ENCODE results near the gene ICA1L.
A peak's percentile ranks its signal among the peaks of the same experiment; 100 is the strongest.

Gene ICA1L

DNA sequence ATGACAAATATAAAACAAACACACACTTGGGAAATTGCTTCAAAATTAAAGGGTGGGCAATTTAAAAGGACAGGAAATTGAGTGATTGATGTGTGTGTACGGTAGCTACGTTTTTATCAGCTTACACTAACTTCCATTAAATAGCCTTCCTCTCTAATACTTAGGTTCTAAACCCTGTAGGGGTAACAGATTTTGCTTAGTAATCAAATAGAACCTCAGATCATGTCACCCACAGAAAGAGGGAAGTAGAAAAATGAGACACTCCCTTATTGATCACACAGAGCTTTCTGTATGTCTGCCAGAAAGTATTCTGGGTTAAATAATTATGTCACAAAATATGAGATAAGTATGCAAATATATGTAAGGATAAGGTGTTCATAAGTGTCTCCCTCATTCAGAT, 93.3 kb downstream of the ICA1L start:
- peaks cover 15% of the 10 kb centered on the region; the same call in 1 of the 2 replicates for H3K36me3 ChIP-seq (ENCODE audit: control insufficient read depth, insufficient read depth, low read length)

DNA sequence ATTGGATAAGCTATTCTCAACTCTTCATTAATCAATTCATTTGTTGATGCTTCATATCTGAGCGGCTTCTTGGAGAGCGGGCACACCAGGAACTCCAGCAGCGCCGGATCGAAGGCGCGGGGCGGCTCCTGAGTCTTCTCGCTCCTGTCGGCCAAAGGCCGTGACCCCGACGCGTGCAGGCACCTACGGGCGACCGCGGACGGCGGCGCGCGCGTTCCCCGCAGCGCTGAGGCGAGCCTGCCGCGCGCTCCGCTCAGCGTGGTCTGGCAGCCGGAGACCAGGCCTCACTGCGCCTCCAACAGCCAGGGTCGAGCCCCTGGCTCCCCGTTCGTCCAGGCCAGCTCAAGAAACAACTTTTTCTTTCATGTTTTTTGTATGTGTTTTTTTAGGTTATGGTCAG, 97.5 kb downstream of the ICA1L start:
- H3K27me3 ChIP-seq (ENCODE audit: control insufficient read depth, insufficient read depth, low read length) = no peaks in the 10 kb centered on the region
- H3K4me3 ChIP-seq (ENCODE audit: low read depth, low read length) = no peak overlapping the region
- peaks cover 1% of the 10 kb centered on the region; the same call in 1 of the 2 replicates for H3K4me1 ChIP-seq (ENCODE audit: control insufficient read depth, insufficient read depth, low read length)
- no peak overlapping the region for H3K9ac ChIP-seq (ENCODE audit: low read length)
- peaks cover 15% of the 10 kb centered on the region; the same call in 1 of the 2 replicates for H3K36me3 ChIP-seq (ENCODE audit: control insufficient read depth, insufficient read depth, low read length)
- no peaks in the 10 kb centered on the region for H3K9me3 ChIP-seq (ENCODE audit: control insufficient read depth, insufficient read depth, low read depth, low read length)
- 0 out of 2 replicates have a peak overlapping the region, but pooled peaks have one; percentile 15 for H3K27ac ChIP-seq (ENCODE audit: low read depth, low read length)

More for the DNA sequence above, 93.3 kb downstream of the ICA1L start:
- Histone ChIP-seq H3K27ac (ENCODE audit: low read depth, low read length) (no peak overlapping the region), H3K4me3 (ENCODE audit: low read depth, low read length) (no peak overlapping the region), H3K9me3 (ENCODE audit: control insufficient read depth, insufficient read depth, low read depth, low read length) (no peaks in the 10 kb centered on the region), H3K9ac (ENCODE audit: low read length) (no peak overlapping the region), H3K27me3 (ENCODE audit: control insufficient read depth, insufficient read depth, low read length) (no peaks in the 10 kb centered on the region), H3K4me1 (ENCODE audit: control insufficient read depth, insufficient read depth, low read length) (no peaks in the 10 kb centered on the region)

DNA sequence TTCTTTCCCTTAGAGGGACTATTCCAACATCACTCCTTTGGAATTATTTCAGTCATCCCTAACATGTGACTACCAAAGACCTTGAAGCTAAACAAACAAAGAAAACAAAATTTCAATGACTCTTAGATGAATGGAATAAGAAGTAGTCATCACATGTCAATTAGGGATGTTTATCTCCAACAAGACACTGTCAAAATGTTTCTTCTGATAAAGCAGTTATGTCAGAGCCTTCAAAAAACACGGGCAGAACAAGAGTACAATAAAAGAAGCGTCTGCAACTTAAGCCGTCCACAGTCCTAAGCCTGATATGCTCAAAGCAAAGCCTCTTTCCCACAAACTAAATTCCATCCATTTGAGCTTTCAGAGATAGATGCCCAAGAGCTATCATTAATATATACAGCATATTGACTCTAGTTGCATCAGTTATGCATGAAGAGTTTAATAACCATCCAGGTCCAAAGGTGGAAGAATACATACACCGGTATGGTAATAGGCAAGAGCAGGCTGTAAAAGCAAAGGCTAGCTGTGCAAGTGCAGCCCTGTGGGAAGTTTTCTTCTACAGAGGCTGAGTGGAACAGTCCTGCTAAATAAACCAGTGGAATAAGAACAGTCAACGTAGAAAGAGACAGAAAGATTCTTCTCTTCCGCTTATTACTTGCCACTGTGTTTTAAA, 98.1 kb downstream of the ICA1L start:
- H3K36me3 ChIP-seq (ENCODE audit: control insufficient read depth, insufficient read depth, low read length) = peaks cover 14% of the 10 kb centered on the region; the same call in 1 of the 2 replicates
- no peak overlapping the region for H3K9ac ChIP-seq (ENCODE audit: low read length)
- H3K27me3 ChIP-seq (ENCODE audit: control insufficient read depth, insufficient read depth, low read length) = no peaks in the 10 kb centered on the region
- no peak overlapping the region for H3K4me3 ChIP-seq (ENCODE audit: low read depth, low read length)
- H3K4me1 ChIP-seq (ENCODE audit: control insufficient read depth, insufficient read depth, low read length) = peaks cover 3% of the 10 kb centered on the region; the same call in 1 of the 2 replicates
- no peaks in the 10 kb centered on the region for H3K9me3 ChIP-seq (ENCODE audit: control insufficient read depth, insufficient read depth, low read depth, low read length)
- H3K27ac ChIP-seq (ENCODE audit: low read depth, low read length) = no peak overlapping the region

DNA sequence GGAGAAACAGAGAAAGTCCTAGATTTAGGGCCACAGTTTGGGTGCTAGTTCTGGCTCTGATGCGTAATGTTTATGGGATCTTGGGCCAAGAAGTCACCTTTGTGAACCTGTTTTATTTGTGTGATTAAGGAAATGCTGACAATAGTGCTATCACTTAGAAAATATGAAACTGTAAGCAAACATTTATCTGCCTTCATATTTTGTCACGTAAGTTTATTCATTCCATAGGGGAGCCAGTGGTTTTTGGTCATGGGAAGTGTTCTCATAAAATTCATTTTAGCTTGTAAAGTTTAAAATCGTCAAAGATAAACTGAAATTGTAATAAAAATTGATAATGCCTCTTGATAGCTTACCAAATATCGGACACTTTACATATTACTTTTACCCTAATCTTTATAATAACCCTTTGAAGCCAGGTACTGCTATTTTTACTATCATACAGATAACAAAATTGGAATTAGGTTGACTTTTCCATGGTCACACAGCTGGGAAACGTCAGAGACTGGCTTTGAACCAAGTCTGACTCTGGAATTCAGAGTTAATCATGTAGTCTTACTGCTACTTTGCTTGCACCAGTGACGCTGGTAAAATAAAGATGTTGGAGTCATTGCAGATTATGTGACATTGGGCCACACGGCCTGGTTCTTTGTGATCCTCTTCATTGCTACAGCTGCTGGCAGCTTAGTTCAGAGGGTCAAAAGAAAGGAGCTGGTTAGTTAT, 99.7 kb downstream of the ICA1L start:
- Histone ChIP-seq H3K27ac (ENCODE audit: low read depth, low read length) (no peak overlapping the region), H3K4me3 (ENCODE audit: low read depth, low read length) (no peak overlapping the region), H3K9ac (ENCODE audit: low read length) (no peak overlapping the region), H3K4me1 (ENCODE audit: control insufficient read depth, insufficient read depth, low read length) (peaks cover 3% of the 10 kb centered on the region; the same call in 1 of the 2 replicates), H3K9me3 (ENCODE audit: control insufficient read depth, insufficient read depth, low read depth, low read length) (no peaks in the 10 kb centered on the region), H3K36me3 (ENCODE audit: control insufficient read depth, insufficient read depth, low read length) (peaks cover 9% of the 10 kb centered on the region; the same call in 1 of the 2 replicates), H3K27me3 (ENCODE audit: control insufficient read depth, insufficient read depth, low read length) (no peaks in the 10 kb centered on the region)

DNA sequence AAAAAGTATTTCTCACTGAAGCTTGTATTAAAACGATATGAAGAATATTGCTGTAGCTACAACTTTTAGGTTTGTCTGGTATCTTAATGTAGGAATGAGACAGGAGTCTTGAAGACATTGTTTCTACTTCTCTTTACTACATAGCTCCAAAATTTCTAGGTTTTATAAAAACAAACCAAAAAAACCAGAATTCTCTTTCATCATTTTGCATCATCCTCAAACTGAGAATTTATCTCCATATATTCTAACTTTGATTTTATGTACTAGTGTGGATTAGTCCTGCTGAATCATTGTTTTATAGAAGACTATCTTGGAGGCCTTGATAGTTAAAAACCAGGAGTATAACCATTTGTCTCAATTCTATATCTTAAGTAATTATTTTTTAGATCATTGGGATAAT, 100.2 kb downstream of the ICA1L start:
- H3K9ac ChIP-seq (ENCODE audit: low read length) = no peak overlapping the region
- no peak overlapping the region for H3K4me3 ChIP-seq (ENCODE audit: low read depth, low read length)
- H3K9me3 ChIP-seq (ENCODE audit: control insufficient read depth, insufficient read depth, low read depth, low read length) = no peaks in the 10 kb centered on the region
- H3K27me3 ChIP-seq (ENCODE audit: control insufficient read depth, insufficient read depth, low read length) = no peaks in the 10 kb centered on the region
- peaks cover 3% of the 10 kb centered on the region; the same call in 1 of the 2 replicates for H3K4me1 ChIP-seq (ENCODE audit: control insufficient read depth, insufficient read depth, low read length)
- H3K36me3 ChIP-seq (ENCODE audit: control insufficient read depth, insufficient read depth, low read length) = peaks cover 9% of the 10 kb centered on the region; the same call in 1 of the 2 replicates
- H3K27ac ChIP-seq (ENCODE audit: low read depth, low read length) = no peak overlapping the region

DNA sequence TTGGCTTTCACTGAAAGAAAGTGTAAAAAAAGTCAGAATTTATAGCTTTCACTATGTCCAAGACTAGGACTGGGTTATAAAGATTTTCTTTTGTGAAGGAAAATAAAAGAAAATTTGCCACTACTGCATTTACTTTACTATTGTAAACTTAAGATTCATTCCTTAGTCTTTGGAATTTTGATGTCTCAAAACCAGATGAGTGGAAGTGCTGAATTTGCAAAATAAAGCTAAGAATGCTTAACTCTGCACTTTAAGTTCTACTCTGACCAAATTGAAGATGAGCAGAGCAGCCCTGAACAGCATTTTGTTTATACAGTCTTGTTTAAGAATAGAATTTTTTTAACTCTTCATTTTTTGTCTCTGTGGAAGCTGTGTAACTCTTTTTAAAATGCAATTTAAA, 102.4 kb downstream of the ICA1L start:
- no peak overlapping the region for H3K9ac ChIP-seq (ENCODE audit: low read length)
- H3K36me3 ChIP-seq (ENCODE audit: control insufficient read depth, insufficient read depth, low read length) = peaks cover 11% of the 10 kb centered on the region
- H3K4me3 ChIP-seq (ENCODE audit: low read depth, low read length) = no peak overlapping the region
- no peaks in the 10 kb centered on the region for H3K27me3 ChIP-seq (ENCODE audit: control insufficient read depth, insufficient read depth, low read length)
- peaks cover 3% of the 10 kb centered on the region; the same call in 1 of the 2 replicates for H3K4me1 ChIP-seq (ENCODE audit: control insufficient read depth, insufficient read depth, low read length)
- no peaks in the 10 kb centered on the region for H3K9me3 ChIP-seq (ENCODE audit: control insufficient read depth, insufficient read depth, low read depth, low read length)
- no peak overlapping the region for H3K27ac ChIP-seq (ENCODE audit: low read depth, low read length)

DNA sequence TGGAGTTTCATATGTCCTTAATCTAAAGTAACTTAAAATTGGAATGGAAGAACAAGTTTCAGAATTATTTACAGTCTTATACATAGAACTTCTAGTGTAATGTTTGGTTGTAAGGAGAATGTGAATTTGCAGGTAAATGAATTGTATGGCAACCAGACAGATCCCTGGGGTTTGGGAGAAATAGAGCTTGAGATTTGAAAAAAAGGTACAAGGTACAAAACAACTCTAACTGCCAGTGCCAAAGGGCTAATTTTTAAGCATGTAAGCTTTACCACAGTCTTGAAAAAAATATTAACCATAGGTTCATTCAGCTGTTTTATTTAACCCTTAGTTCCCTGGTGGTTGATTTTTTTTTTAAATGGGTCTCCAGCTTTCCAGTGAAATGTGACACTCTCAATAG, 103.3 kb downstream of the ICA1L start:
- Histone ChIP-seq H3K27me3 (ENCODE audit: control insufficient read depth, insufficient read depth, low read length) (no peaks in the 10 kb centered on the region), H3K27ac (ENCODE audit: low read depth, low read length) (no peak overlapping the region), H3K9me3 (ENCODE audit: control insufficient read depth, insufficient read depth, low read depth, low read length) (no peaks in the 10 kb centered on the region), H3K9ac (ENCODE audit: low read length) (no peak overlapping the region), H3K4me1 (ENCODE audit: control insufficient read depth, insufficient read depth, low read length) (peaks cover 3% of the 10 kb centered on the region; the same call in 1 of the 2 replicates), H3K36me3 (ENCODE audit: control insufficient read depth, insufficient read depth, low read length) (peaks cover 11% of the 10 kb centered on the region), H3K4me3 (ENCODE audit: low read depth, low read length) (no peak overlapping the region)

DNA sequence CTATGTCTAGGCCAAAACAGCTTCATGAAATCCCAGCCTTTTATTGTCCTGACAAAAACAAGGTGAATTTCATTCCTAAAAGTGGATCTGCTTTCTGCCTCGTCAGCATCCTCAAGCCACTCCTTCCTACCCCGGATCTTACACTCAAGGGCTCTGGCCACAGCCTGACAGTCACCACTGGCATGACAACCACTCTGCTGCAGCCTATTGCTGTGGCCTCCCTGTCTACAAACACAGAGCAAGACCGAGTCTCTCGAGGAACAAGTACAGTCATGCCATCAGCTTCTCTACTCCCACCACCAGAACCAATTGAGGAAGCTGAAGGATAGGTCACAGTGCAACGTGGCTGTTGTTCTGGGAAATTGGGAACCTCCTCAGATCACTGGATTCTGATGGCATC, 106.1 kb downstream of the ICA1L start:
- Histone ChIP-seq H3K27ac (ENCODE audit: low read depth, low read length) (no peak overlapping the region), H3K4me1 (ENCODE audit: control insufficient read depth, insufficient read depth, low read length) (peaks cover 3% of the 10 kb centered on the region; the same call in 1 of the 2 replicates), H3K36me3 (ENCODE audit: control insufficient read depth, insufficient read depth, low read length) (peaks cover 22% of the 10 kb centered on the region), H3K9ac (ENCODE audit: low read length) (no peak overlapping the region), H3K4me3 (ENCODE audit: low read depth, low read length) (no peak overlapping the region), H3K9me3 (ENCODE audit: control insufficient read depth, insufficient read depth, low read depth, low read length) (no peaks in the 10 kb centered on the region), H3K27me3 (ENCODE audit: control insufficient read depth, insufficient read depth, low read length) (no peaks in the 10 kb centered on the region)

DNA sequence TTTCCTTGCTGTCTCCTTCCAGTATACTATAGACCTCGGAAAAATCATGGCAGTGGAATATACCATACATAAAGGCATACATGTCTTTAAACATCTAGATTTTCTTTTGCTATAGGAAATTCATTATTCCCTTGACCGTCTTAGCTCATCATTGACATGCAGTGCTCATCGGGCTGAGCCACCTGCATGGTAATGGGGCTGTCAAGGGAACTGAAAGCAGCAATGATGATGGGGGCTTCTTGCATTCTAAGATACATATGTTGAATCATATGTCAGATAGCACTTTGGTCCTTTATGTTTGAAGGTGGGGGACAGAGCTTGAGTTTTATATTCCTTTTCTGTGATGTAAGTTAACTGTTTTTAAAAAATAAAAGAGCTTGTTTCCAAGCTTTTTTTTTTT, 106.6 kb downstream of the ICA1L start:
- peaks cover 27% of the 10 kb centered on the region for H3K36me3 ChIP-seq (ENCODE audit: control insufficient read depth, insufficient read depth, low read length)
- H3K9ac ChIP-seq (ENCODE audit: low read length) = no peak overlapping the region
- no peak overlapping the region for H3K4me3 ChIP-seq (ENCODE audit: low read depth, low read length)
- no peak overlapping the region for H3K27ac ChIP-seq (ENCODE audit: low read depth, low read length)
- no peaks in the 10 kb centered on the region for H3K27me3 ChIP-seq (ENCODE audit: control insufficient read depth, insufficient read depth, low read length)
- H3K9me3 ChIP-seq (ENCODE audit: control insufficient read depth, insufficient read depth, low read depth, low read length) = no peaks in the 10 kb centered on the region
- H3K4me1 ChIP-seq (ENCODE audit: control insufficient read depth, insufficient read depth, low read length) = peaks cover 3% of the 10 kb centered on the region; the same call in 1 of the 2 replicates

DNA sequence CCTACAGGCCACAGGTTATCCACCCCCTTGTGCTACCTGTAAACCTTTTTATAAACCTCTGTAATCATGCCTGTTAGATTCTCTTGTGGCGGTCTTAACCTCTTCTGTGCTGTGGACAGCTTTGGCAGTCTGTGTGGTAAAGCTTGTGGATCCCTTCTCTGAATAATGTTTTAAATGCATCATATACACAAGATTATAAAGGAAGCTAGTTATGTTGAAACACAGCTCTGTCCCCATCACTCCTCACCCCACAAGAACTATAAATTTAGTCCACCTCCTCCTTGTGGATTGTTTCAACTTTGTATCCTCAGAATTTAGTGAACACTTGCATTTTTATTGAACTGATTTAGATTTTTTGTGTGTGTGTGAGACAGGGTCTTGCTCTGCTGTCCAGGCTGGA, 107.7 kb downstream of the ICA1L start:
- H3K9me3 ChIP-seq (ENCODE audit: control insufficient read depth, insufficient read depth, low read depth, low read length) = no peaks in the 10 kb centered on the region
- H3K27ac ChIP-seq (ENCODE audit: low read depth, low read length) = no peak overlapping the region
- no peaks in the 10 kb centered on the region for H3K27me3 ChIP-seq (ENCODE audit: control insufficient read depth, insufficient read depth, low read length)
- no peak overlapping the region for H3K4me3 ChIP-seq (ENCODE audit: low read depth, low read length)
- H3K36me3 ChIP-seq (ENCODE audit: control insufficient read depth, insufficient read depth, low read length) = peaks cover 35% of the 10 kb centered on the region
- H3K4me1 ChIP-seq (ENCODE audit: control insufficient read depth, insufficient read depth, low read length) = no peaks in the 10 kb centered on the region; the same call in 1 of the 2 replicates
- H3K9ac ChIP-seq (ENCODE audit: low read length) = no peak overlapping the region

DNA sequence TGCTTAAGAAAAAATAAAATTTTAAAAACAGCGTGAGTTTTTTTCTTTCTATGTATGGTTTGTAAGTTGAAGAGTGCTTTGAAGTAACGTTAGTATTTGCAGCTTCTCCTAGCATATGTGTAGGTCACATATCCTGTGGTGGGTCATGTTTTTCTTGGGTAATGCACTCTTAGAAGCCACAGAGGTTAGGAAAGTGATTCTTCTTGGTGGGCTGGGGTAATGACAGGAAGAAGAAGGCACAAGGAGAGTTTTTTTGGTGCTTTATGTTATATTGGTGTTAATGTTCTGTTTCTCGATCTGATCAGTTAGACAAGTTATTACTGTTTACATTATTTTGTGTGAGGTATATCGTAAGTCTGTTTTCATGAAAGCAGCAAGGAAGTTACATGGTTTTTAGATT, 109.0 kb downstream of the ICA1L start:
- no peaks in the 10 kb centered on the region for H3K9me3 ChIP-seq (ENCODE audit: control insufficient read depth, insufficient read depth, low read depth, low read length)
- H3K4me1 ChIP-seq (ENCODE audit: control insufficient read depth, insufficient read depth, low read length) = no peaks in the 10 kb centered on the region
- no peaks in the 10 kb centered on the region for H3K27me3 ChIP-seq (ENCODE audit: control insufficient read depth, insufficient read depth, low read length)
- peaks cover 46% of the 10 kb centered on the region for H3K36me3 ChIP-seq (ENCODE audit: control insufficient read depth, insufficient read depth, low read length)
- no peak overlapping the region for H3K27ac ChIP-seq (ENCODE audit: low read depth, low read length)
- H3K4me3 ChIP-seq (ENCODE audit: low read depth, low read length) = no peak overlapping the region
- H3K9ac ChIP-seq (ENCODE audit: low read length) = no peak overlapping the region

All from HUES6 (cell line).